GM19035 (cell line): ENCODE data around the gene MUSK.

Experiments used
- ATAC-seq: cut with Tn5 transposase; IDR thresholded peaks from one replicate; pipeline ENCODE4 v1.9.1; 2021; ENCODE audit not compliant: unreplicated experiment

The MUSK gene

GRCh38 chr9:110847671-110848070 is 179.1 kb downstream of the MUSK start:
- ATAC-seq = no peak

DNA sequence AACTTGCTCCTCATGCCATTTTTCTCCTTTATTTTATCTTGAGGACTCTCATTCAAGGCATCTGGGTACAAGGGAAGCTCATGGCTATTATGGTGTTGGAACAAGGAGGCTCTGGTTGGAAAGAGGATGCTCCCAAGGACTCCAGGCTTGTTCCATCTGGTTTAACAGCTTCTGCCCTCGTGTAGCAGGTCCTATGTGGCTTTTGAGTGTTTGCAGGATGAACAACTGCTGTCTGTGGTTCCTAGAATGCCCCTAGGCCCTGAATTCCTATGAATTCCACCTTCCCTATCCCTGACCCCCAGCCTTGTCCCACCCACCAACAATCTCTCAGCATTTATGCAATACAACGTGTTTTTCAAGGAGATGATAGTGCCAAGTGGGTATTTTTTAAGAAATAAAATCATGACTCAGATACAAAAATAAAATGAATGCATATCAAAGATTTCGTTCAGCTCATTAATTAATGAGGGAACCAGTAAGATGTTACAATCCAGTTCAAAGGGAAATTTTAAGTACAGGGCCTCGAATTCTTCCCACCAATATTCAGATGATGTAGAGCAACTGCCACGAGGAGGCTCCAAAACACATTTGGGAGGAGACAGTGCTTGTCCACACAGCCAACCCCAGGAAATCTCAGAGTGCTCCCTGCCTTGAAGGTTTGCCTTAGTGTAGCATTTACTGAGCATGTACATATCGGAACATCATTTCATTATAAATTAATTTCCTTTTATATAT is 182.0 kb downstream of the MUSK start:
- no peak for ATAC-seq
